ENCODE data around the gene SBF2. TPM values are rescaled to one million over a fixed set of nuclear protein-coding genes. Genes with fewer than 3 reads are reported as not detected.

SBF2 gene
- total RNA-seq, 1 donor from 2014 or later: 21.1 TPM

- no peaks in the 10 kb centered on the region for H3K27me3 ChIP-seq (ENCODE audit: control insufficient read depth, insufficient read depth, low read length)
- H3K4me3 ChIP-seq (ENCODE audit: low read depth, low read length): no peak overlapping the region
- no peaks in the 10 kb centered on the region for H3K36me3 ChIP-seq (ENCODE audit: control insufficient read depth, insufficient read depth, low read length)
- no peak for TF ChIP-seq CTCF (IDR thresholded peaks at IDR 0.05; ENCODE audit: insufficient read depth, low read length, poor library complexity, severe bottlenecking)
- no peak for DNase-seq (ENCODE audit: low read depth)
Observed at GRCh38 chr11:9760193-9760575, 533.8 kb downstream of the SBF2 start.

- H3K27me3 ChIP-seq (ENCODE audit: control insufficient read depth, insufficient read depth, low read length): no peaks in the 10 kb centered on the region
- no peaks in the 10 kb centered on the region for H3K36me3 ChIP-seq (ENCODE audit: control insufficient read depth, insufficient read depth, low read length)
- H3K4me3 ChIP-seq (ENCODE audit: low read depth, low read length): no peak overlapping the region
- TF ChIP-seq CTCF (IDR thresholded peaks at IDR 0.05; ENCODE audit: insufficient read depth, low read length, poor library complexity, severe bottlenecking): no peak
- peak; percentile 100 for DNase-seq (ENCODE audit: low read depth)
Observed at GRCh38 chr11:9759519-9760192, 534.4 kb downstream of the SBF2 start.

- Histone ChIP-seq H3K27me3 (ENCODE audit: control insufficient read depth, insufficient read depth, low read length) (no peaks in the 10 kb centered on the region), H3K4me3 (ENCODE audit: low read depth, low read length) (peak overlapping the region; percentile 47), H3K36me3 (ENCODE audit: control insufficient read depth, insufficient read depth, low read length) (no peaks in the 10 kb centered on the region)
- peak; percentile 23 for TF ChIP-seq CTCF (IDR thresholded peaks at IDR 0.05; ENCODE audit: insufficient read depth, low read length, poor library complexity, severe bottlenecking)
- no peak for DNase-seq (ENCODE audit: low read depth)
Observed at GRCh38 chr11:9758637-9759518, 535.1 kb downstream of the SBF2 start.

GRCh38 chr11:9757809-9758636, 536.0 kb downstream of the SBF2 start:
- Histone ChIP-seq H3K36me3 (ENCODE audit: control insufficient read depth, insufficient read depth, low read length) (no peaks in the 10 kb centered on the region), H3K27me3 (ENCODE audit: control insufficient read depth, insufficient read depth, low read length) (no peaks in the 10 kb centered on the region), H3K4me3 (ENCODE audit: low read depth, low read length) (peak overlapping the region; percentile 47)
- no peak for TF ChIP-seq CTCF (IDR thresholded peaks at IDR 0.05; ENCODE audit: insufficient read depth, low read length, poor library complexity, severe bottlenecking)
- DNase-seq (ENCODE audit: low read depth): no peak

- Histone ChIP-seq H3K4me3 (ENCODE audit: low read depth, low read length) (no peak overlapping the region), H3K36me3 (ENCODE audit: control insufficient read depth, insufficient read depth, low read length) (no peaks in the 10 kb centered on the region), H3K27me3 (ENCODE audit: control insufficient read depth, insufficient read depth, low read length) (no peaks in the 10 kb centered on the region)
- TF ChIP-seq CTCF (IDR thresholded peaks at IDR 0.05; ENCODE audit: insufficient read depth, low read length, poor library complexity, severe bottlenecking): no peak
- no peak for DNase-seq (ENCODE audit: low read depth)
Observed at GRCh38 chr11:9756878-9757277, 537.1 kb downstream of the SBF2 start.
